ENCODE measurements around the gene MEF2A.
"Not testable (repeated sequence)": the region's sequence is repeated elsewhere in the genome, so short reads cannot be mapped to it uniquely, and the experiment has no call there.

MEF2A gene

GRCh38 chr15:99656205-99656604, 90.4 kb downstream of the MEF2A start:
- no peak for DNase-seq

- no peak for DNase-seq
These were observed 92.2 kb downstream of the MEF2A start for GRCh38 chr15:99657996-99658395.

GRCh38 chr15:99662903-99663302, 97.1 kb downstream of the MEF2A start:
- no peak for DNase-seq

- not testable (repeated sequence) for DNase-seq
These were observed 100.3 kb downstream of the MEF2A start for GRCh38 chr15:99666073-99666472.

GRCh38 chr15:99668533-99669182, 102.9 kb downstream of the MEF2A start:
- DNase-seq = no peak

GRCh38 chr15:99669250-99669649, 103.5 kb downstream of the MEF2A start:
- DNase-seq = no peak

- no peak for DNase-seq
These were observed 106.3 kb downstream of the MEF2A start for GRCh38 chr15:99671926-99672635.

- DNase-seq = no peak
These were observed 107.3 kb downstream of the MEF2A start for GRCh38 chr15:99673111-99673510.

- no peak for DNase-seq
These were observed 108.5 kb downstream of the MEF2A start for GRCh38 chr15:99674279-99674678.

GRCh38 chr15:99677540-99678134, 111.9 kb downstream of the MEF2A start:
- no peak for DNase-seq

- DNase-seq = no peak
These were observed 114.5 kb downstream of the MEF2A start for GRCh38 chr15:99680276-99680675.

- DNase-seq = no peak
These were observed 116.2 kb downstream of the MEF2A start for GRCh38 chr15:99681990-99682389.

GRCh38 chr15:99682455-99682854, 116.7 kb downstream of the MEF2A start:
- peak; percentile 21 to 63 for DNase-seq

- DNase-seq = no peak
These were observed 117.4 kb downstream of the MEF2A start for GRCh38 chr15:99683000-99683670.

- no peak for DNase-seq
These were observed 120.5 kb downstream of the MEF2A start for GRCh38 chr15:99686290-99686689.

GRCh38 chr15:99692825-99693224, 127.0 kb downstream of the MEF2A start:
- DNase-seq = no peak

- DNase-seq = no peak
These were observed 130.3 kb downstream of the MEF2A start for GRCh38 chr15:99696096-99696495.

GRCh38 chr15:99702895-99703602, 137.3 kb downstream of the MEF2A start:
- no peak for DNase-seq

GRCh38 chr15:99703603-99704443, 138.0 kb downstream of the MEF2A start:
- DNase-seq = peak; percentile 45 to 49

- DNase-seq = peak; percentile 12 to 85
These were observed 138.7 kb downstream of the MEF2A start for GRCh38 chr15:99704444-99704838.

- no peak for DNase-seq
These were observed 140.9 kb downstream of the MEF2A start for GRCh38 chr15:99706557-99707303.
